ENCODE data around the gene FGD4.

The FGD4 gene

GRCh38 chr12:32460638-32461037 is 61.3 kb downstream of the FGD4 start:
- DNase-seq = no peak

- DNase-seq = no peak
These were observed 63.5 kb downstream of the FGD4 start for GRCh38 chr12:32462908-32463307.

- no peak for DNase-seq
These were observed 66.8 kb downstream of the FGD4 start for GRCh38 chr12:32466187-32466586.

- DNase-seq = no peak
These were observed 67.8 kb downstream of the FGD4 start for GRCh38 chr12:32466986-32467711.

GRCh38 chr12:32467959-32468863 is 68.9 kb downstream of the FGD4 start:
- no peak for DNase-seq

- DNase-seq = no peak
These were observed 71.6 kb downstream of the FGD4 start for GRCh38 chr12:32470936-32471470.

GRCh38 chr12:32471591-32472001 is 72.2 kb downstream of the FGD4 start:
- DNase-seq = no peak

GRCh38 chr12:32475724-32476123 is 76.4 kb downstream of the FGD4 start:
- no peak for DNase-seq

GRCh38 chr12:32476446-32476845 is 77.1 kb downstream of the FGD4 start:
- DNase-seq = no peak

GRCh38 chr12:32477714-32478113 is 78.4 kb downstream of the FGD4 start:
- DNase-seq = no peak

GRCh38 chr12:32478166-32478565 is 78.8 kb downstream of the FGD4 start:
- DNase-seq = no peak

- DNase-seq = no peak
These were observed 79.7 kb downstream of the FGD4 start for GRCh38 chr12:32478858-32479725.

GRCh38 chr12:32482226-32482625 is 82.9 kb downstream of the FGD4 start:
- no peak for DNase-seq

GRCh38 chr12:32483499-32483898 is 84.1 kb downstream of the FGD4 start:
- DNase-seq = no peak

GRCh38 chr12:32483993-32484392 is 84.6 kb downstream of the FGD4 start:
- no peak for DNase-seq

GRCh38 chr12:32486158-32486557 is 86.8 kb downstream of the FGD4 start:
- no peak for DNase-seq

- no peak for DNase-seq
These were observed 88.8 kb downstream of the FGD4 start for GRCh38 chr12:32488132-32488531.

GRCh38 chr12:32489070-32489469 is 89.7 kb downstream of the FGD4 start:
- DNase-seq = no peak

- no peak for DNase-seq
These were observed 91.4 kb downstream of the FGD4 start for GRCh38 chr12:32490801-32491200.

GRCh38 chr12:32493282-32493681 is 93.9 kb downstream of the FGD4 start:
- no peak for DNase-seq

- DNase-seq = no peak
These were observed 95.3 kb downstream of the FGD4 start for GRCh38 chr12:32494656-32495055.

GRCh38 chr12:32496946-32497345 is 97.6 kb downstream of the FGD4 start:
- DNase-seq = no peak

- DNase-seq = no peak
These were observed 98.5 kb downstream of the FGD4 start for GRCh38 chr12:32497864-32498263.
